ENCODE results near the gene PVRIG. TPM values are rescaled to one million over a fixed set of nuclear protein-coding genes. Genes with fewer than 3 reads are reported as not detected.
"Not testable (repeated sequence)": the region's sequence is repeated elsewhere in the genome, so short reads cannot be mapped to it uniquely, and the experiment has no call there.

The PVRIG gene
- total and polyA plus RNA-seq, 9 donors: 0.12 to 1.7 (median 0.28) TPM; not detected in 2

DNA sequence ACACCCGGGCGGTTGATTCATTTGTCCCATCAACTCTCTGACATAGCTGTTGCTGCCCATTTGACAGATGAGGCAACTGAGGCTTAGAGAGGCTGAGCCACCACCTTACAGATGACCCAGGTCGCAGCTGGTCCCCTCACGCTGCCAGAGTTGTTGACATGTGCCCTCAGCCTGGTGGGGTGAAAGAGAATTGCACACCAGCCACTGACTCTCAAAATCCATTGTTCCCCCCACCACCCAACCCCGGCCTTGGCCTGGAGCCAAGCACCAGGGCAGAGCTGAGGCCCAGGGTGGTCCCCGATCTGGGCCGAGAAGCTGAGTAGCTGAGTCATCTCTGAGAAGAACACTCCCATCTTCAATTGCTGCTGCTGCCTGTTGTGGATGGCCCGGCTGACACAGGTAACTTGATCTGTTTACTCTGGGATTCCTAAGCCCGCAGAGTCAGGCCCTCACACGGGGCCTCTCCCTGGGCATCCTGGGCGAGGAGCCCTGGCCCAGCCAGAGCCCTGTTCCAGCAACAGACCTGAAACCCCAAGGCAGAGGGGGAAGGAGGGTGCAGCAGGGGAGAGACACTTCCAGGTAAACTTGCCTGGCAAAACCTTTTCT is 27.5 kb downstream of the PVRIG start:
- no peaks in the 10 kb centered on the region for H3K36me3 ChIP-seq
- H3K27ac ChIP-seq: no peak overlapping the region
- intact Hi-C loops (cut with DNase I): no loop called here
- no peak overlapping the region for H3K4me3 ChIP-seq
- TF ChIP-seq POLR2A (IDR thresholded peaks at IDR 0.05) (no peak), EP300 (IDR thresholded peaks at IDR 0.05) (no peak), CTCF (IDR thresholded peaks at IDR 0.05) (no peak)
- DNase-seq: peak in 1 of 5 donors; percentile 46
- peaks cover 4% of the 10 kb centered on the region for H3K4me1 ChIP-seq (ENCODE audit: insufficient read depth)
- whole genome bisulfite sequencing, 3 donors: 51 to 54% (median 54%) methylated on average over 11 of the region's 11 CpGs
- H3K27me3 ChIP-seq: no peaks in the 10 kb centered on the region
- no peaks in the 10 kb centered on the region for H3K9me3 ChIP-seq

GRCh38 chr7:100248483-100248882 is 28.7 kb downstream of the PVRIG start:
- peaks cover 4% of the 10 kb centered on the region for H3K4me1 ChIP-seq (ENCODE audit: insufficient read depth)
- no peak overlapping the region for H3K27ac ChIP-seq
- H3K9me3 ChIP-seq: no peaks in the 10 kb centered on the region
- H3K27me3 ChIP-seq: no peaks in the 10 kb centered on the region
- 82 to 90% (median 84%) methylated on average over 10 of the region's 10 CpGs for WGBS, 3 donors
- H3K36me3 ChIP-seq: no peaks in the 10 kb centered on the region
- no peak for DNase-seq
- no peak overlapping the region for H3K4me3 ChIP-seq
- intact Hi-C loops (cut with DNase I): no loop called here
- TF ChIP-seq POLR2A (IDR thresholded peaks at IDR 0.05) (no peak), EP300 (IDR thresholded peaks at IDR 0.05) (no peak)

GRCh38 chr7:100257017-100257416 is 37.3 kb downstream of the PVRIG start:
- H3K27ac ChIP-seq: no peak overlapping the region
- intact Hi-C loops (cut with DNase I): no loop called here
- no peak for DNase-seq
- H3K36me3 ChIP-seq: no peaks in the 10 kb centered on the region
- TF ChIP-seq EP300 (IDR thresholded peaks at IDR 0.05): no peak
- TF ChIP-seq CTCF (IDR thresholded peaks at IDR 0.05): no peak
- TF ChIP-seq POLR2A (IDR thresholded peaks at IDR 0.05): no peak
- H3K27me3 ChIP-seq: no peaks in the 10 kb centered on the region
- H3K4me1 ChIP-seq (ENCODE audit: insufficient read depth): no peaks in the 10 kb centered on the region
- 93 to 97% (median 94%) methylated on average over 7 of the region's 7 CpGs for WGBS, 3 donors
- no peaks in the 10 kb centered on the region for H3K9me3 ChIP-seq
- no peak overlapping the region for H3K4me3 ChIP-seq

GRCh38 chr7:100259984-100260383 is 40.2 kb downstream of the PVRIG start:
- 72 to 80% (median 74%) methylated on average over 8 of the region's 8 CpGs for WGBS, 3 donors
- H3K9me3 ChIP-seq; DNase-seq; H3K27me3 ChIP-seq; intact Hi-C loops (cut with DNase I); H3K36me3 ChIP-seq; H3K27ac ChIP-seq; H3K4me1 ChIP-seq (ENCODE audit: insufficient read depth); H3K4me3 ChIP-seq: not testable (repeated sequence)

- H3K4me3 ChIP-seq; H3K9me3 ChIP-seq; H3K27ac ChIP-seq; H3K27me3 ChIP-seq; intact Hi-C loops (cut with DNase I); H3K36me3 ChIP-seq; DNase-seq; H3K4me1 ChIP-seq (ENCODE audit: insufficient read depth): not testable (repeated sequence)
- 94 to 96% (median 95%) methylated on average over 4 of the region's 4 CpGs for WGBS, 3 donors
These were observed 43.1 kb downstream of the PVRIG start for GRCh38 chr7:100262896-100263295.

DNA sequence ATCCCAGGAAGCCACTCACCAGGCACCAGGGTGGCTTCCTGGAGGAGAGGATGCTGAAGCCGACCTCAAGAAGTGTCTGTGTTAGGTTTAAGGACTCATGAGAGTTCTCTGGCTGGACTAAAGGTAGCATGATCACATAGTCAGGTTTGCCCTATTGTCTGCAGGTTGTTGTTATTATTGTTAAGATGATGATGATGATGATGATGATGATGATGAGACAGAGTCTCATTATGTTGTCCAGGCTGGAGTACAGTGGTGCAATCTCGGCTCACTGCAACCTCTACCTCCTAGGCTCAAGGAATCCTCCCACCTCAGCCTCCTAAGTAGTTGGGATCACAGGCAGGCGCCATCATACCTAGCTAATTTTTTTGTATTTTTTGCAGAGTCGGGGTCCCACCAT is 44.5 kb downstream of the PVRIG start:
- DNase-seq; H3K9me3 ChIP-seq; H3K27ac ChIP-seq; intact Hi-C loops (cut with DNase I); H3K4me1 ChIP-seq (ENCODE audit: insufficient read depth); H3K27me3 ChIP-seq; H3K4me3 ChIP-seq; H3K36me3 ChIP-seq: not testable (repeated sequence)
- WGBS, 3 donors: 91 to 97% (median 93%) methylated on average over 4 of the region's 4 CpGs

GRCh38 chr7:100264669-100265165 is 45.0 kb downstream of the PVRIG start:
- H3K4me1 ChIP-seq (ENCODE audit: insufficient read depth); H3K36me3 ChIP-seq; H3K27ac ChIP-seq; H3K27me3 ChIP-seq; H3K4me3 ChIP-seq; DNase-seq; intact Hi-C loops (cut with DNase I); H3K9me3 ChIP-seq: not testable (repeated sequence)
- 73 to 81% (median 77%) methylated on average over 7 of the region's 7 CpGs for WGBS, 3 donors

DNA sequence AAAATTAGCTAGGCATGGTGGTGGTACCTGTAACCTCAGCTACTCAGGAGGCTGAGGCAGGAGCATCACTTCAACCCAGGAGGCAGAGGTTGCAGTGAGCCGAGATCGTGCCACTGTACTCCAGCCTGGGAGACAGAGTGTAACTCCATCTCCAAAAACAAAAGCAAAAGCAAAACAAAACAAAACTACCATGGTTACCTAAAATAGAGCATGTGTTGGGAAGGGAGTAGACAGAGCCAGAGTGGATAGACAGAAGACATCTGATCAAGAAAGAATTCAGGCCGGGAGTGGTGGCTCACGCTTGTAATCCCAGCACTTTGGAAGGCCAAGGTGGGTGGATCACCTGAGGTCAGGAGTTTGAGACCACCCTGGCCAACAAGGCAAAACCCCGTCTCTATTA is 46.1 kb downstream of the PVRIG start:
- H3K4me1 ChIP-seq (ENCODE audit: insufficient read depth); H3K9me3 ChIP-seq; H3K4me3 ChIP-seq; intact Hi-C loops (cut with DNase I); DNase-seq; H3K27me3 ChIP-seq; H3K27ac ChIP-seq; H3K36me3 ChIP-seq: not testable (repeated sequence)
- whole genome bisulfite sequencing, 3 donors: 45 to 49% (median 47%) methylated on average over 5 of the region's 5 CpGs
